Erythroblast (primary cell): ENCODE measurements around the gene L3MBTL4.

ENCODE experiments used
- GATA1 ChIP-seq: IDR thresholded peaks from 2 replicates; pipeline ENCODE4 v1.6.1; 2011; ENCODE audit warnings: low read depth, mild to moderate bottlenecking, control low read depth, low read length, moderate library complexity
- POLR2A ChIP-seq: IDR thresholded peaks from 2 replicates; pipeline ENCODE4 v1.6.1; 2011; ENCODE audit warnings: mild to moderate bottlenecking, low read length

- TF ChIP-seq POLR2A (no peak), GATA1 (no peak)
These were observed 326.3 kb downstream of the L3MBTL4 start for GRCh38 chr18:6088432-6088831.
